HG03571 (cell line): ENCODE measurements around the gene CERS5.
"Not testable (repeated sequence)": the region's sequence is repeated elsewhere in the genome, so short reads cannot be mapped to it uniquely, and the experiment has no call there.

Experiments used
- ATAC-seq: cut with Tn5 transposase; IDR thresholded peaks from one replicate; pipeline ENCODE4 v1.9.1; 2021; ENCODE audit not compliant: unreplicated experiment

The CERS5 gene

GRCh38 chr12:50104417-50105366 is 62.5 kb downstream of the CERS5 start:
- ATAC-seq, result no peak

- no peak for ATAC-seq
Observed at GRCh38 chr12:50103767-50104321, 63.3 kb downstream of the CERS5 start, which contains the start of gene GPD1. TSS of gene GPD1 (plus strand) at chr12:50104008. CDS start at chr12:50104051, 43 bp downstream.

GRCh38 chr12:50103351-50103750 is 63.8 kb downstream of the CERS5 start:
- no peak for ATAC-seq

GRCh38 chr12:50102646-50103309 is 64.4 kb downstream of the CERS5 start:
- ATAC-seq, result no peak

GRCh38 chr12:50102131-50102531 is 65.0 kb downstream of the CERS5 start:
- no peak for ATAC-seq

DNA sequence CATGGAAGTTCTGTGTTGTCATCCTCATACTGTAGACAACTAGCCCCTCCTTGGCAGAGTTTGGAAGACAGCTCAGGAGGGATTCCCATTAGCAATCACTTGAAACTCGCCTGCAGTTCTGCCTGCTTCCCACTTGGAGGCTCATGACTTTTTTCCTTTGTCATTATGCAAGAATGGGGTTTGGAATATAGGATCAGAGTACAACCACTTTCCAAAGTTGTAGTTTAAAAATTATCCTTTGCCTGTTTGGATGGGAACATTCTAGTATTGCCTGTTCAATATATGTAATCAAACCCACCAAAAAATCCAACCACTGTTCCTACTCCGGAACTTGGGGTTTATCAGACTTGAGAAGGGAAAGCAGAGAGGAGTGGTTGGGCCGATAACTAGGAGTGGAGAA is 65.5 kb downstream of the CERS5 start:
- no peak for ATAC-seq

GRCh38 chr12:50100561-50100960 is 66.6 kb downstream of the CERS5 start:
- ATAC-seq, result no peak

- no peak for ATAC-seq
Observed at GRCh38 chr12:50099302-50100008, 67.7 kb downstream of the CERS5 start.

DNA sequence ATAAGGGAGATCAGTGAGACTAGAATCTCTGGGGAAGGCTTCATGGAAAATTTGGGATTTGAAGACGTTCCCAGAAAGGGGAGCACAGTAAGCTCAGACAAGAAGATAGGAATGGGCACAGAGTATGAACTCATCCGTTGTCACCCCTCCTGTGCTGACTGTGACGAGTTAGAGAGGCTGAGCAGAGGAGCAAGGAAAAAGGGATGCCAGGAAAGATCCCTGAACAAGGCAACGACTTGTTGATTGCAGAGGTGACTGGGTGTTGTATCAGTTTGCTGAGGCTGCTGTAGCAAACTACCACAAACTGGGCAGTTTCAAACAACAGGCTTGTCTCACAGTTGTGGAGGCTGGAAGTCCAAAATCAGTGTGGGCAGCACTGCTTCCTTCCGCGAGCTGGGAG is 69.2 kb downstream of the CERS5 start:
- ATAC-seq, result no peak

DNA sequence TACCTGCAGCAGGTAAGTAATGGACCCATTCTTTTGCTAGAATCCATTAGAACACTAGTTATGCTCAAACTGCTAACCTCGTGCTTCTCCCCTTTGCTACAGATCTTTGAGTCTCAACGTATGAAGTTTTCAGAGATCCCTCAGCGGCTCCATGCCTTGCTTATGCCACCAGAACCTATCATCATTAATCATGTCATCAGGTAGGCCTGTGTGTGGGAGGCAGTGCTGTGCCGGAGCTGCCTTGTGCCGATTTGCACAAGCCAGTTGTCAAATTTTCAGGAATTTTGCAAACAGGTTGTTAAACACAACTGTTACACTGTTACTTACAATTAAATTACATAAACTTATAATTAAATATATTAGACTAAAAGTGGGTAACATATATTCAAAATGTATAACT is 76.8 kb downstream of the CERS5 start:
- no peak for ATAC-seq

DNA sequence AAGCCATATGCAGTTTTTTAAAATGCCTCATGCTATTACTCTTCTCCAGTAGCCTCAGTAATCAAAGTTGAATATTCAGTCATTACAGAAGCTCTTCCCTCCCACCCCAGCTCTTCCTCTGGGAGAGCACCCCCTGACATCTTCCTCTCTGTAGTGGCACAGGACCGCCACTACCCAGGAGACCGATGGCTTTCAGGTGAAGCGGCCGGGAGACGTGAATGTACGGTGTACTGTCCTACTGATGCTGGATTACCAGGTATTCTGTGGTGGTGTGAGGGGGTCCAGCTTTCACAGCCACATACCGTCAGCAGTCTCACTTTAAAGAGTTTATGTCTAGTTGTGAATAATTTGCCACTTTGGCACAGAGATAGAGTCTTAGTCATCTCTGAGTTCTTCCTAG is 77.4 kb downstream of the CERS5 start:
- ATAC-seq, result no peak

- ATAC-seq, result no peak
Observed at GRCh38 chr12:50088577-50089335, 78.4 kb downstream of the CERS5 start.

GRCh38 chr12:50087995-50088394 is 79.2 kb downstream of the CERS5 start:
- no peak for ATAC-seq

GRCh38 chr12:50087151-50087550 is 80.0 kb downstream of the CERS5 start:
- no peak for ATAC-seq

DNA sequence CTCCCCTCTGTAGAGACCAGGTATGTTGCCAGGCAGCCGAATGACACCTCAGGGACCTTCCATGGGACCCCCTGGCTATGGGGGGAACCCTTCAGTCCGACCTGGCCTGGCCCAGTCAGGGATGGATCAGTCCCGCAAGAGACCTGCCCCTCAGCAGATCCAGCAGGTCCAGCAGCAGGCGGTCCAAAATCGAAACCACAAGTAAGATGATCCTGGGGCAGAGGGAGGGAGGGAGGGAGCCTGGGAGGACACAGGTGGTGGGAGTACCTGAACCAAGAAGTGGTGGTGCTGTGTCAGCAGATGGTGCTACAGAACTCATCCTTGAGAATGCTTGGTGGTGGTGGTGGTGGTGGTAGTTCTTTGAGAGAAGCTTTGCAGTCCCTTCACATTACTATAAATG is 81.0 kb downstream of the CERS5 start:
- ATAC-seq, result no peak

GRCh38 chr12:50085615-50086072 is 81.5 kb downstream of the CERS5 start:
- peak; percentile 19 for ATAC-seq

- ATAC-seq, result peak; percentile 79
Observed at GRCh38 chr12:50084775-50085614, 82.2 kb downstream of the CERS5 start, which contains the start of gene SMARCD1. TSS of gene SMARCD1 (plus strand) at chr12:50085342. CDS start at chr12:50085370, 28 bp downstream.

DNA sequence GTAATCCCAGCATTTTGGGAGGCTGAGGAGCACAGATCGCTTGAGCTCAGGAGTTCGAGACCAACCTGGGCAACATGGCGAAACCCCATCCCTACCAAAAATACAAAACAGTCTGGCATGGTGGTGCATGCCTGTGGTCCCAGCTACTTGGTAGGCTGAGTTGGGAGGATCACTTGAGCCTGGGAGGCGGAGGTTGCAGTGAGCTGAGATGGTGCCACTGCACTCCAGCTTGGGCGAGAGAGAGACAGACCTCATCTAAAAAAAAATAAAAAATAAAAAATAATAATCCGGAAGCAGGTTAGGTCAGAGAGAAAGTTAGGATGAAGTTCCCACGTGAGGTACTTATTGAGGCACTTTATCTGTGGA is 82.8 kb downstream of the CERS5 start:
- not testable (repeated sequence) for ATAC-seq

GRCh38 chr12:50083301-50083700 is 83.9 kb downstream of the CERS5 start:
- no peak for ATAC-seq
